Activated CD4-positive, alpha-beta T cell treated with anti-CD3 and anti-CD28 coated beads, Interleukin-2, amount 50 U/mL, for 4 hours (primary cell): Measurements from ENCODE around the gene PLEKHD1.
"Not testable (repeated sequence)": the region's sequence is repeated elsewhere in the genome, so short reads cannot be mapped to it uniquely, and the experiment has no call there.

Source experiments
- DNase-seq, 2 experiments: peaks; one replicate each; pipeline ENCODE4 v3.0.0-alpha.2; 2020

The PLEKHD1 gene

GRCh38 chr14:69483765-69484443, 624 bp upstream of the PLEKHD1 start:
- DNase-seq: no peak

GRCh38 chr14:69485315-69485660, 760 bp downstream of the PLEKHD1 start:
- DNase-seq: no peak

GRCh38 chr14:69485701-69486100, 1.2 kb downstream of the PLEKHD1 start:
- no peak for DNase-seq

GRCh38 chr14:69487226-69487625, 2.7 kb downstream of the PLEKHD1 start:
- DNase-seq: no peak

GRCh38 chr14:69487771-69488170, 3.2 kb downstream of the PLEKHD1 start:
- no peak for DNase-seq

- DNase-seq: no peak
Measured at GRCh38 chr14:69489495-69489894, 5.0 kb downstream of the PLEKHD1 start.

- no peak for DNase-seq
Measured at GRCh38 chr14:69490219-69490918, 5.8 kb downstream of the PLEKHD1 start.

GRCh38 chr14:69491193-69491592, 6.7 kb downstream of the PLEKHD1 start:
- no peak for DNase-seq

- no peak for DNase-seq
Measured at GRCh38 chr14:69493038-69493437, 8.5 kb downstream of the PLEKHD1 start.

- DNase-seq: no peak
Measured at GRCh38 chr14:69493791-69494190, 9.3 kb downstream of the PLEKHD1 start.

GRCh38 chr14:69495341-69495921, 10.9 kb downstream of the PLEKHD1 start:
- DNase-seq: no peak

- not testable (repeated sequence) for DNase-seq
Measured at GRCh38 chr14:69497866-69498265, 13.3 kb downstream of the PLEKHD1 start.

GRCh38 chr14:69498286-69498685, 13.8 kb downstream of the PLEKHD1 start:
- not testable (repeated sequence) for DNase-seq

GRCh38 chr14:69499436-69499835, 14.9 kb downstream of the PLEKHD1 start:
- no peak for DNase-seq

GRCh38 chr14:69500096-69500495, 15.6 kb downstream of the PLEKHD1 start:
- no peak for DNase-seq

- no peak for DNase-seq
Measured at GRCh38 chr14:69500736-69501135, 16.2 kb downstream of the PLEKHD1 start.

GRCh38 chr14:69501423-69501838, 16.9 kb downstream of the PLEKHD1 start:
- DNase-seq: no peak

- no peak for DNase-seq
Measured at GRCh38 chr14:69504775-69505174, 20.2 kb downstream of the PLEKHD1 start.

GRCh38 chr14:69505338-69506240, 21.1 kb downstream of the PLEKHD1 start:
- no peak for DNase-seq

- no peak for DNase-seq
Measured at GRCh38 chr14:69506241-69506595, 21.7 kb downstream of the PLEKHD1 start.

GRCh38 chr14:69518289-69519101, 34.0 kb downstream of the PLEKHD1 start:
- no peak for DNase-seq
